Fibroblast of lung (primary cell): ENCODE results near the gene MAZ. TPM values are rescaled to one million over a fixed set of nuclear protein-coding genes. Genes with fewer than 3 reads are reported as not detected.

Experiments used
- DNase-seq, 2 donors: peaks; one replicate each; pipeline versions ENCODE4 v3.0.0 to v3.0.0-alpha.2; 2010; ENCODE audit warnings: low read depth in 2 of 2
- H2AFZ ChIP-seq: 2 replicates; pipeline ENCODE4 v1.5.1; 2012; ENCODE audit warnings: low read length, control low read depth, inconsistent platforms
- H3K27ac ChIP-seq: 2 replicates; pipeline ENCODE4 v1.5.1; 2011; ENCODE audit warnings: low read length, control low read depth; ENCODE audit not compliant: insufficient read depth
- H3K27me3 ChIP-seq: 2 replicates; pipeline ENCODE4 v1.5.1; 2011; ENCODE audit warnings: mild to moderate bottlenecking, low read length; ENCODE audit not compliant: control insufficient read depth, insufficient read depth
- H3K36me3 ChIP-seq: 2 replicates; pipeline ENCODE4 v1.5.1; 2011; ENCODE audit warnings: low read length; ENCODE audit not compliant: control insufficient read depth, insufficient read depth
- H3K4me1 ChIP-seq: 2 replicates; pipeline ENCODE4 v1.5.1; 2011; ENCODE audit warnings: low read length; ENCODE audit not compliant: control insufficient read depth, insufficient read depth; ENCODE audit errors: extremely low read depth
- H3K4me2 ChIP-seq: 2 replicates; pipeline ENCODE4 v1.5.1; 2011; ENCODE audit warnings: low read length, control low read depth; ENCODE audit not compliant: insufficient read depth; ENCODE audit errors: extremely low read depth
- H3K4me3 ChIP-seq, 4 experiments: fragments of 200-600 bp in 1 of 4; sonication (generic) in 1 of 4; replicated peaks in 1 of 4; 2 replicates each; pipeline ENCODE4 v1.5.1; 2011 to 2016; ENCODE audit warnings: low read length in 4 of 4, low read depth in 3 of 4, mild to moderate bottlenecking in 3 of 4, control low read depth in 2 of 4, inconsistent platforms in 1 of 4, mixed read lengths in 1 of 4; ENCODE audit not compliant: insufficient read depth in 1 of 4; ENCODE audit errors: control extremely low read depth in 1 of 4
- H3K79me2 ChIP-seq: 2 replicates; pipeline ENCODE4 v1.5.1; 2012; ENCODE audit warnings: mild to moderate bottlenecking, low read length, inconsistent platforms; ENCODE audit not compliant: control insufficient read depth, insufficient read depth
- H3K9ac ChIP-seq: 2 replicates; pipeline ENCODE4 v1.5.1; 2011; ENCODE audit warnings: mild to moderate bottlenecking, low read length, control low read depth; ENCODE audit not compliant: insufficient read depth
- H3K9me3 ChIP-seq: 2 replicates; pipeline ENCODE4 v1.5.1; 2012; ENCODE audit warnings: low read depth, low read length; ENCODE audit not compliant: control insufficient read depth, insufficient read depth
- H4K20me1 ChIP-seq: 2 replicates; pipeline ENCODE4 v1.5.1; 2011; ENCODE audit warnings: low read length; ENCODE audit not compliant: control insufficient read depth, insufficient read depth; ENCODE audit errors: extremely low read depth
- EZH2 ChIP-seq: IDR thresholded peaks from 2 replicates; pipeline ENCODE4 v1.5.1; 2012; ENCODE audit warnings: low read length, control low read depth, mild to moderate bottlenecking; ENCODE audit errors: missing control alignments
- polyA plus RNA-seq, 2 donors: library from polyadenylated mRNA; depleted of rRNA in 1 of 2; stranded (reverse) in 1 of 2; unstranded in 1 of 2; fragments of >200 nt; gene quantifications; 2 replicates each; pipeline ENCODE4 v1.2.1, GENCODE V29; 2011 to 2012; ENCODE audit warnings: missing spikeins in 1 of 2
- total RNA-seq: library from RNA; depleted of rRNA; stranded (reverse); fragments of >200 nt; gene quantifications from 2 replicates; pipeline ENCODE4 v1.2.1, GENCODE V29; 2014
- TF ChIP-seq, protein P1 (sequence below), 2 donors: IDR thresholded peaks in 1 of 2; conservative IDR thresholded peaks in 1 of 2; 1 replicate in 1 of 2; 2 replicates in 1 of 2; pipeline ENCODE4 v1.5.1; 2011 to 2012; ENCODE audit warnings: low read length in 2 of 2, control low read depth in 1 of 2, inconsistent platforms in 1 of 2, low read depth in 1 of 2, mild to moderate bottlenecking in 1 of 2

MAZ gene
- total and polyA plus RNA-seq, 2 donors (not counting 1 experiment from before 2014, with no cell fraction given), result 68.1 to 131 TPM

GRCh38 chr16:29819506-29819905, 13.2 kb downstream of the MAZ start:
- Histone ChIP-seq H4K20me1 (no peaks in the 10 kb centered on the region), H3K79me2 (peaks cover 68% of the 10 kb centered on the region), H2AFZ (no peak overlapping the region), H3K4me2 (peak overlapping the region; percentile 94), H3K36me3 (peaks cover 9% of the 10 kb centered on the region), H3K27me3 (no peaks in the 10 kb centered on the region), H3K9me3 (no peaks in the 10 kb centered on the region), H3K4me3 (peak overlapping the region; percentile 84 to 100 (median 94)), H3K4me1 (peaks cover 32% of the 10 kb centered on the region), H3K27ac (peak overlapping the region; percentile 94), H3K9ac (no peak overlapping the region)
- no peak for DNase-seq
- TF ChIP-seq, protein P1, sequence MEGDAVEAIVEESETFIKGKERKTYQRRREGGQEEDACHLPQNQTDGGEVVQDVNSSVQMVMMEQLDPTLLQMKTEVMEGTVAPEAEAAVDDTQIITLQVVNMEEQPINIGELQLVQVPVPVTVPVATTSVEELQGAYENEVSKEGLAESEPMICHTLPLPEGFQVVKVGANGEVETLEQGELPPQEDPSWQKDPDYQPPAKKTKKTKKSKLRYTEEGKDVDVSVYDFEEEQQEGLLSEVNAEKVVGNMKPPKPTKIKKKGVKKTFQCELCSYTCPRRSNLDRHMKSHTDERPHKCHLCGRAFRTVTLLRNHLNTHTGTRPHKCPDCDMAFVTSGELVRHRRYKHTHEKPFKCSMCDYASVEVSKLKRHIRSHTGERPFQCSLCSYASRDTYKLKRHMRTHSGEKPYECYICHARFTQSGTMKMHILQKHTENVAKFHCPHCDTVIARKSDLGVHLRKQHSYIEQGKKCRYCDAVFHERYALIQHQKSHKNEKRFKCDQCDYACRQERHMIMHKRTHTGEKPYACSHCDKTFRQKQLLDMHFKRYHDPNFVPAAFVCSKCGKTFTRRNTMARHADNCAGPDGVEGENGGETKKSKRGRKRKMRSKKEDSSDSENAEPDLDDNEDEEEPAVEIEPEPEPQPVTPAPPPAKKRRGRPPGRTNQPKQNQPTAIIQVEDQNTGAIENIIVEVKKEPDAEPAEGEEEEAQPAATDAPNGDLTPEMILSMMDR (conservative IDR thresholded peaks at IDR 0.05 in 1 of 2, IDR thresholded peaks at IDR 0.05 in 1 of 2; ENCODE audit: low read depth in 1 of 2, low read length in 2 of 2), result no peak
- no peak for TF ChIP-seq EZH2

DNA sequence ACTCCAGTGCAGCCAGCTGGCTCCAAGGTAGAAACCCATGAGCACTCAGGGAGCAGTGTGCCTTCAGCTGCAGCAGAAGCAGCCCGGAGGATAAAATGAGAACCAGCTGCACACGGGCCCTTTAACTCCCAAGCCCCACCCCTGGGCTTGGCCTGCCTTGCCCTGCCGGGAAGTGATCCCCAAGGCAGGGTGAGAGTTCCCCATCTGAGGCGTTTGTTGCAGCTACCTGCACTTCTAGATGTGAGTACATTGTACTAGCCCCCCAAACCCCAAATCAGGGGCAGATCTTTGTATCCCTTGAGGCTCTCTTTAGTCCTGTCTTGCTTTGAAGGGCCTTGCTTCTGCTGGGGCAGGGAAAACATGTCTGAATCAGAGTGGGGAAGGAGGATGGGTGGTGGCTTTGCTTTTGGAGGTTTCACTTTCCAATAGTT, 14.0 kb downstream of the MAZ start, which contains the start of gene MVP:
TSS of gene MVP (plus strand) at position 192 of the 431 bp plus-strand sequence. CDS start 10,088 bp downstream, outside the sequence.
- Histone ChIP-seq H3K4me1 (peaks cover 30% of the 10 kb centered on the region), H3K79me2 (peaks cover 70% of the 10 kb centered on the region), H3K4me2 (peak within 1 kb of the TSS; percentile 100), H3K36me3 (peaks cover 9% of the 10 kb centered on the region), H2AFZ (no peak within 1 kb of the TSS), H3K27ac (peak within 1 kb of the TSS; percentile 94), H3K9ac (peak within 1 kb of the TSS; percentile 80), H3K27me3 (no peaks in the 10 kb centered on the region), H4K20me1 (no peaks in the 10 kb centered on the region), H3K9me3 (no peaks in the 10 kb centered on the region), H3K4me3 (peak within 1 kb of the TSS; percentile 84 to 100 (median 94))
- TF ChIP-seq, protein P1 (conservative IDR thresholded peaks at IDR 0.05 in 1 of 2, IDR thresholded peaks at IDR 0.05 in 1 of 2; ENCODE audit: low read depth in 1 of 2, low read length in 2 of 2), result no peak
- TF ChIP-seq EZH2, result no peak
- DNase-seq, result peak; percentile 63 to 67

- DNase-seq, result no peak
- Histone ChIP-seq H3K4me1 (peaks cover 34% of the 10 kb centered on the region), H2AFZ (no peak overlapping the region)
These were observed 14.7 kb downstream of the MAZ start for GRCh38 chr16:29820730-29821642.

More at GRCh38 chr16:29820730-29821642, 14.7 kb downstream of the MAZ start:
- Histone ChIP-seq H3K27me3 (no peaks in the 10 kb centered on the region), H3K4me3 (peak overlapping the region; percentile 84 to 100 (median 94)), H3K9me3 (no peaks in the 10 kb centered on the region), H3K27ac (peak overlapping the region; percentile 94), H3K79me2 (peaks cover 76% of the 10 kb centered on the region), H3K36me3 (peaks cover 9% of the 10 kb centered on the region), H3K4me2 (peak overlapping the region; percentile 100), H3K9ac (peak overlapping the region; percentile 80), H4K20me1 (no peaks in the 10 kb centered on the region)
- TF ChIP-seq EZH2, result no peak
- TF ChIP-seq, protein P1 (conservative IDR thresholded peaks at IDR 0.05 in 1 of 2, IDR thresholded peaks at IDR 0.05 in 1 of 2; ENCODE audit: low read depth in 1 of 2, low read length in 2 of 2), result no peak
